NCI-H1092 treated with DMSO at 0.1 percent for 48 hours (cell line): ENCODE measurements around the gene KIRREL2.
"Not testable (repeated sequence)": the region's sequence is repeated elsewhere in the genome, so short reads cannot be mapped to it uniquely, and the experiment has no call there.

Experiments
- DNase-seq: peaks from one replicate; lab custom pipeline; 2025; lab: John Stamatoyannopoulos, UW

The KIRREL2 gene

DNA sequence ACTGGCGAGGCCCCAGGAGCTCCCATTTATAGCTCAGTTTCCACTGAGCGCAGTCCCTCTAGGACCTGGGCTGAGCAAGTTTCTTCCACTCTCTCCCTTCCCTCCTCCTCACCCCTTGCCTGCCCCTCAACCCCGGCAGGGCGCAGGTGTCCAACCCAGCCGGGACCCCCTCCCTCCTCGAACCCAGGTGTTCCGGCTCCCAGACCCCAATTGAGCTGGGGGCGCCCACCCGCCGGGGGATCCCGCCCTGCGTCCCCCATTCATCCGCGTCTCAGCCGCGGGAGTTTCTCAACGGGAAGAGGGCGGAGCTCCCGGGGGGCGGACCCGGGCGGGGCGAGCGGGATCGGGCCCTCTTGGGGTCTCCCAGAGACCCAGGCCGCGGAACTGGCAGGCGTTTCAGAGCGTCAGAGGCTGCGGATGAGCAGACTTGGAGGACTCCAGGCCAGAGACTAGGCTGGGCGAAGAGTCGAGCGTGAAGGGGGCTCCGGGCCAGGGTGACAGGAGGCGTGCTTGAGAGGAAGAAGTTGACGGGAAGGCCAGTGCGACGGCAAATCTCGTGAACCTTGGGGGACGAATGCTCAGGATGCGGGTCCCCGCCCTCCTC lies at the start of gene KIRREL2:
Gene KIRREL2, plus strand, starts transcription at position 366 of the 604 bp plus-strand sequence. Its CDS starts 209 bp downstream, at position 575.
- DNase-seq = no peak

DNA sequence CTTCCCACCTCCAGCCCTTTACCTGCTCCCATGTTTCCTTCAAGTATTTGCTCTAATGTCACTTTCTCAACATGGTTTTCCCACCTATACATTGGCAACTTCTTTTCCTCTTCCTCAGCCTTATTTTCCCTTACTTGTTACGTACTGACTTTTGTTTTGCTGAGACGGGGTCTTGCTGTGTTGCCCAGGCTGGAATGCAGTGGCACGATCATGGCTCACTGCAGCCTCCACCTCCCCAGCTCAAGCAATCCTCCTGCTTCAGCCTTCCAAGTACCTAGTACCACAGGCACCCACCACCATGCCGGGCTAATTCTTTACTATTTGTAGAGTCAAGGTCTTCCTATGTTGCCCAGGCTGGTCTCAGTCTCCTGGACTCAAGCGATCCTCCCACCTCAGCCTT lies 49.1 kb upstream of the KIRREL2 start:
- no peak for DNase-seq

DNA sequence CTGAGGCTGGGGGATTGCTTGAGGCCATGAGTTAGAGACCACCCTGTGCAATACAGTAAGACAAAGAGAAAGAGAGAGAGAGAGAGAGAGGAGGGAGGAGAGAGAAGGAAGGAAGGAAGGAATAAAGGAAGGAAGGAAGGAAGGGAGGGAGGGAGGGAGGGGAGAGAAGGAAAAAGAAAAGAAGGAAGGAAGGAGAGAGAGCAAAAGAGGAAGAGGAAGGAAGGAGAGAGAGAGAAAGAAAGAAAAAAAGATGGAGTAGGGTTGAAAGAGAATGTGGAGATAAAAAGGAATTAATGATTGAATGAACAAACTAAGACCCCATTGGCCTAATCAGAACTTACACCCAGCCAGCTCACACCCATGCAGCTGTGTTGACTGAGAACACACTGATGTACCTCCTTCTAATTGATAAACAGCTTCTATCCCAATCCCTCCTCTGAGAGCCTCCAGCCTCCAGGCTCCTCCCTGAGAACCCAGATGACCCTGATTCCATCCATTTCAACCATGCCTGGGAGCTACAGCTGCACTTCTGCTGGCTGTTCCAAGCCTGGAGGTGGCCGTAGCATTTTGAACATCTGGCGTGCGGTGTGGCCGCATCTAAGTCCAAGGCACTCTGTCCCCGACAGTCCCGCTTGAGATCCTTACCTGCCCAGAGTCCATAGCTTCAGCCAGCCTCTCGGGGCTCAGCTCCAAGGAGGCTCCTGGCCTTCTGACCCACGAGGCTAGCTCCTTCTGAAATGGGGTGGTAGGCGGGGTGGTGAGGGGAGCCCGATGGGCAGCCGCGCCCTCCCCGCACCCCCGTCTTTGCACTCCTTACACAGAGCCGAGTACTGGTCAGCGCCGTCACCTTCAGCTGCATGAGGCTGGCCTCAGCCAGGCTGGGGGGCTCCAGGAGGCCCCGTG lies 45.1 kb upstream of the KIRREL2 start:
- no peak for DNase-seq

DNA sequence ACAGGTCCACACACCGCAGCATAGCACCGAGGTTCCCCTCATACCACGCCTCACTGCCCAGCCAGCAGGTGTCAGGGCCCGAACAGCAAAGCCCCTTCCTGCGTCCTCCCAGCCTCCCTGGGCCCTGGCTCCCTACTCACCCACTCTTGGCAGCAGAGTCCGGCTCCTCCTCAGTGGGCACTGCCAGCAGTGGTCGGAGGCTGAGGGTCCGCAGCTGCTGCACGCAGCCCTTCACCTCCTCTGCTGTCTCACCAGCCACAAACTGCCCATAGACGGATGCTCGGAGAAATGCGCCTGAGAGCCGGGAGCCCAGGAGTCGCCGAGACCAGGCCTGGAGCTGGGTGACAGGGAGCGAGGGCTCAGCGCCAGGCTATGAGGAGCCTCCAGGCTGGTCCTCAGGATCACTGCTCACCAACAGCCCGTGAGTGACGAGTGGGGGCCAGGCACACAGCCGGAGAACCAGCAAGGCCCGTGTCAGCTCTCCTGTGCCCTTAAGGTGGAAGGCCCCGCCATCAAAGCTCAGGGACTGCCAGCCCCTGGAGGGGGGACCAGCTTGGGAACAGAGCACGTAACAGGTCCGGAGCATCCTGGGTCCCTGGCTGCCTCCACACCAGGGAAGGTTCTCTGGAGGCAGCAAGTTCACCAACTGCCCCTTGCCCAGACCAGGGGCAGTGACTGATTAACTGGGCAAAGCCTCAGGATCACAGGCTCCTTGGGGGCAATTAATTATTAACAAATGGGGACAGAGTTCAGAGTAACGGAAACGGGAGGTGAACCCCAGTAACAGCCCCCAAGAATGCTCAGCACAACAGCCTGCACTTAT lies 44.3 kb upstream of the KIRREL2 start, which contains the start of gene PRODH2:
Gene PRODH2, minus strand, starts transcription at position 626 of the 823 bp plus-strand sequence. Its CDS starts 40 bp downstream, at position 586.
- DNase-seq = no peak

DNA sequence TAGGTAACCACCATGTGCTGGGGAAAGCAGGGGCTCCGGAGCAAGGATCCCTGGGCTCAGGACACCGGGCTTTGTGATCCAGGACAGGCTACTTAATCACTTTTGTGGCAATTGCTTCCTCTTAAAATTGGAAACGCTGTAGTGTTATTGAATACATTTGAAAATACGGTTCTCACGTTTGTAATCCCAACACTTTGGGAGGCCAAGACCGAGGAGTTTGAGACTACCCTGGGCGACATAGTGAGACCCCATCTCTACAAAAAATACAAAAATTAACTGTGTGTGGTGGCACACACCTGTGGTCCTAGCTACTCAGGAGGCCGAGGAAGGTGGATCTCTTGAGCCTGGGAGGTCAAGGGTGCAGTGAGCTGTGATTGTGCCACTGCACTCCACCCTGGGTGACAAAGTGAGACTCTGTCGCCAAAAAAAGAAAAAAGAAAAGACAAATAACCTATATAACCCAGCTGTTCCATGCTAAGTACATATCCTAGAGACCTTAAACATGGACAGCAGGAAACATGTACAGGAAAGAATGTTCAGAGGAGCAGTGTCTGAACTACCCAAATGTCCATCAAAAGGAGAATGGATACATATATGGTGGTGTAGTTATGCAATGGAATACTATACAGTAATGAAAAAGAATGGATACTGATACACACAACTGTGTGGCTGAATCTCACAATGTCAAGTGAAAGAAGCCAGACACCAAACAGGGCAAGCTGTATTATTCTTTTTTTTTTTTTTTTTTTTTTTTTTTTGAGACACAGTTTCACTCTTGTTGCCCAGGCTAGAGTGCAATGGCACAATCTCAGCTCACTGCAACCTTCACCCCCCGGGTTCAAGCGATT lies 43.4 kb upstream of the KIRREL2 start:
- no peak for DNase-seq

DNA sequence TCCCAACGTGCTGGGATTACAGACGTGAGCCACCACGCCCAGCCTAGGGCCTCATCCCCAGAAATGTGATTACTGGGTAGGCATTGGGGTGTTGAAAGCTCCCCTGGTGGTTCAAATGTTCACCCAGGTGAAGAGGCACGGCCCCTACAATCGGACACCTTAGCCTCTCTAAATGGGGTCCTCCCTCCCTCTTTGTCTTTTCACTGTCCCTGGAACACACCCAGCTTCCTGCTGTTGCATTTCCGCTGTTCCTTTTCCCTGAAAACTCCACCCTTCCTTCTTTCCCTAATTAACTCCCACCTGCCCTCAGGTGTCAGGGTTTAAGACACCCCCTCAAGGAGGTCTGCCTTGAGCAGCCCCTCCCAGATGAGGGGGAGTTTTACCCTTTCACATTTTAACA lies 40.4 kb upstream of the KIRREL2 start:
- DNase-seq = no peak

DNA sequence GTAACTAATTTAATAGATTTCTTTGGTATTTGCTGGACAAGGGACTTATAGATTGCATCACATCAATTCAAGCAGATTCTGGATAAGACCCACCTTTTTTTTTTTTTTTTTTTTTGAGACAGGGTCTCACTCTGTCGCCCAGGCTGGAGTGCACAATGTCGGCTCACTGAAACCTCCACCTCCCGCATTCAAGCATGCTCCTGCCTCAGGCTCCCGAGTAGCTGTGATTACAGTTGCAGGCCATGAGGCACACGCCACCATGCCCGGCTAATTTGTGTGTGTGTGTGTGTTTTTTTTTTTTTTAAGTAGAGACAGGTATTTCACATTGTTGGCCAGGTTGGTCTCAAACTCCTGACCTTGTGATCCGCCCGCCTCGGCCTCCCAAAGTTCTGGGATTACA lies 39.9 kb upstream of the KIRREL2 start:
- DNase-seq = no peak

DNA sequence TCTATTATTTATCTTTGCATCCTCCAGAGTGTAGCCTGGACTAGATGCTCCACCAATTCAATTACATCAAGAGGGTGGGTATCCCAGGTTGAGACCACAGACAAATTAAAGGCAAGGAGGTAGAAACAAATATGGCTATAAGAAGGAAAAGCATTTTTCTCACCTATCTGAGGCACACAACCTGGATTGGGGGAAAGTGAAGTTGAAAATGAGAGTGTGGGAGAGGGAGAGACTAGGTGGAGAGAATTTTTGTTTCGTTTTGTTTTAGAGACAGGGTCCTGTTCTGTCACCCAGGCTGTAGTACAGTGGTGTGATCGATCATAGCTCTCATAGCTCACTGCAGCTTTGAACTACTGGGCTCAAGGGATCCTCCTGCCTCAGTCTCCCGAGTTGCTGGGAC lies 38.3 kb upstream of the KIRREL2 start:
- DNase-seq = no peak

DNA sequence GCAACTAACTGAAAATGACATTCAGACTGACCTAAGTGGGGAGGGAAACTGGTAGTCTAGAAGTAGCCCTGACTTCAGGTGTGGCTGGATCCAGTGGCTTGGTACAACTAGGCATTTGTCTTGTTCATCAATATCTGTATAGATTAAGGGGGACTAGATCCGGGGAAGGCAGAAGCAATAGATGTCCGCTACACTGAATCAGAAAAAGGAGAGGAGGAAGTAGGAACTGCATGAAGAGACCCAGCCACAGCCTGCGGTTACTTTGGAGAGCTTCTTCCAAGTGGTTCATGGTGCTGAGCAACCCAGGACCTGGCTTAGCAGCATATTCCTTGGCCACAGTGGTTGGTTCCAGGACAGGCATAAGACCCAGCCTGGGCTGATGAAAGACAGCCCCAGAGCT lies 34.1 kb upstream of the KIRREL2 start:
- no peak for DNase-seq

DNA sequence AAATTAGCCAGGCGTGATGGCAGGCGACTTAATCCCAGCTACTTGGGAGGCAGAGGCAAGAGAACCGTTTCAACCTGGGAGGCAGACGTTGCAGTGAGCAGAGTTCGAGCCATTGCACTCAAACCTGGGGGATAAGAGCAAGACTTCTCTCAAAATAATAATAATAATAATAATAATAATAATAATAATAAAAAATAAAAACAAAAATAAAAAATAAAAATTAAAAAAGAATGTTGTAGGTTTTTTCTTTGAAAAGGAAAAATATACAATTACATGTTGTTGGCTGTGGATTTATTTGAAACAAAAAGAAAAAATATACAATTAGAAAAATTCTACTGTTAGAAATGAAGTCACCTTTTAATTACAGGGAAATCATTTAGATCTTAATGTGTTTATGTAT lies 32.6 kb upstream of the KIRREL2 start:
- DNase-seq = no peak

DNA sequence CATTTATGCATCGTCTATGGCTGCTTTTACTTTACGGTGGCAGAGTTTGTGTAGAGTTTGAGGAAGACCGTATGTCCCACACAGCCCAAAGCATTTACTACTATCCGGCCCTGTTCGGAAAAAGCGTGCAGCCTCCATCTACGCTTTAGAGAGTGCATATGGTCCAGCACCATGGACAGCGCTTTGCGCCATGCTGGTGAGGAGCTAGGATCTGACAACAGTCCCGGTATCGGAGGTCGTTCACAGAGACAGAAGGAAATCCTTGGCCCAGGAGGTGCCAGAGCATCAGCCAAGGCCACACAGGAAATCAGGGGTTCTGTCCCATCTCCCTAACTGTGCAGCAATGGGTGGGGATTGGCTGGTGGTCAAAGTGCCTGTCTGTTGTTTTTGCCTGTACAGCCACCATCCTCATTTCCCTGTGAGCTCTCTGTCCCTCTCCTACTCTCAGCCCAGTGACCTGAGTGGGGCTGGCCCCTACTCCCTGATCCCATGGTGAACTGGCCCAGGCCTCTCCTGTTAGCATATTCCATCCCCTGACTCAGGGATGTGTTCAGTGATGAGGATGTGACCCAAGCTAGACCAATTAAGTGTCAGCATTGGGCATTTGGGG lies 27.9 kb upstream of the KIRREL2 start:
- DNase-seq = no peak

DNA sequence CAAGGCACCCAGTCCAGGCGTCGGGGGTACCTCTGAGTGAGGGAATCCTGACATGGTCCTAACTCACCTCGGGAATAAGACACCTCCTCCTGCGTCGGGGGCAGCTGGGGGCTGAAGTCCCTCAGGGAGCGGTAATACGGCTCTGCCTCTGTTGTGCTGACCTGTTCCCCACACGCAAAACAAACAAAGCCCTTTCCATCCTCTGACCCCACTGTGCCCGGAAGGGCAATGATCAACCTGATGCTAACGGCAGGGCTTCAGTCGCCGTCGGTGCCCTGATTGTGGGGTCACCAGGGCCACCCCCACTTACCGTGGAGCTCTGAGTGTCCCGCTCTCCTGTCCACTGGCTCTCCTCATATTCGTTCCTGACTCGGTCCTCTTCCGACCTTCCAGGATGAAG lies 25.7 kb upstream of the KIRREL2 start:
- DNase-seq = no peak

DNA sequence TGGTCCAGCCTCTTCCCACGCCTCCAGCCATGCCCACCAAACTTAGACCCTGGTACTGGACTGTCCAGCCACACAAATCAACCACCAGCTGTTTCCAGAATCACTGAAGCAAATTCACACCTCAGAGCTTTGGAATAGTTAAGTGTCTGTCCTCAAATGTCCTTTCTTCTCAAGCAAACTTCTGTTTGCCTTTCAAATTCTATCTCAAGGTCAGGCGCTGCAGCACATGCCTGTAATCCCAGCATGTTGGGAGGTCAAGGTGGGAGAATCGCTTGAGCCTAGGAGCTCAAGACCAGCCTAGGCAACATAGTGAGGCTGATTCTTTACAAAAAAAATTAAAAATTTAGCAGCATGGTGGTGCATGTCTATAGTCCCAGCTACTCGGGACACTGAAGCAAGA lies 24.7 kb upstream of the KIRREL2 start:
- no peak for DNase-seq

DNA sequence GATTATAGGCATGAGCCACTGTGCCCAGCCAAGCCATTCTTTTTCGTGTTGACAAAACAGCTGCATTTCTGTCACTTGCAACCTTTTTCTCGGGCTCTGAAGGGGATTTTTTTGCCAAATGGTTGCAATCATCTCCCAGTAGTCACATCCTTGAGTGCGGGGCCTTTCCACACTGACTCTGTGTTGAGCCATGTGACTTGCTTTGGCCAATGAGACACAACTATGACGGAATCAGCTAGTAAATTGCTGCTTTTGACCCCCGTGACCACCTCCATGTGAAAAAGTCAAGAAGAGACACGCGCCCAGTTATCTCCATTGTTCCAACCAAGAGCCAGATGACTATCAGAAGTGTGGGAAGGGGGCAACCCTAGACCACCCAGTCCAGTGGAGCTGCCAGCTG lies 22.7 kb upstream of the KIRREL2 start:
- no peak for DNase-seq

DNA sequence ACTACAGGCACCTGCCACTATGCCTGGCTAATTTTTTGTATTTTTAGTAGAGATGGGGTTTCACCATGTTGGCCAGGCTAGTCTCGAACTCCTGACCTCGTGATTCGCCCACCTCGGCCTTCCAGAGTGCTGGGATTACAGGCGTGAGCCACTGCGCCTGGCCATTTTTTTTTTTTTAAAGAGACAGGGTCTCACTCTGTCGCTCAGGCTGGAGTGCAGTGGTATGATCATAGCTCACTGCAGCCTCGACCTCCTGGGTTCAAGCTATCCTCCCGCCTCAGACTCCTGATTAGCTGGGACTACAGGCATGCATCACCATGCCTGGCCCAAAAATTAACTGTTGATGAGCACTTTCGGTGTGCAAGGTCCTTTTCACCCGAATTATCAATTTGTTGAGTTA lies 20.6 kb upstream of the KIRREL2 start:
- not testable (repeated sequence) for DNase-seq

DNA sequence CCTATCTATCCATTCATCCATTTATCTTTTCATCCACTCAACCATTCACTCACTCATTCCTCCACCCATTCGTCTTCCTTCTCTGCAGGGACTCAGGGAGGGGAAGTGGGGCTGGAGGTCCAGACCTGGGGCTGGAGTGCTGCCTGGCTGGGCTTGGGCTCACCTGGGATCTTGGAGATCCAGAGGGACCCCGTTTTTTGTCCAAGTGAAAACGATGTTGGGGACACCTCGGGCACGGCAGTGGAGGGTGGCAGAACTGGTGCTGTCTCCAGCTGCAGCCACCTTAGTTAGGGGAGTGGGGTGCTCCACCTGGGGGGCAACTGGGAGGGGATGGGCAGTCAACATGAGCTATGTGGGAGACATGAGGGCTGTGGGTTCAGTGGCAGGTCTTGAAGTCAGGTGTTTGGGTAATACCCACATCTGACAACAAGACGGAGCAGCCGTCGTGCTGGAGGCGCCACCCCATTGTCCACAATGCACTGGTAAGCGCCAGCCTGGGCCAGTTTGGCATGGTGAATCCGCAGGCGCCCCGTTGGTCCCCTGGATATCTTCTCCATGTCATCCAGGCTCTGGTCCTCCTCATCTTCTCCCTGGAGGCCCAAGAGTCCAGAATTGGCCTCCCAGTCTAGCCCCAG lies 14.6 kb upstream of the KIRREL2 start:
- no peak for DNase-seq

DNA sequence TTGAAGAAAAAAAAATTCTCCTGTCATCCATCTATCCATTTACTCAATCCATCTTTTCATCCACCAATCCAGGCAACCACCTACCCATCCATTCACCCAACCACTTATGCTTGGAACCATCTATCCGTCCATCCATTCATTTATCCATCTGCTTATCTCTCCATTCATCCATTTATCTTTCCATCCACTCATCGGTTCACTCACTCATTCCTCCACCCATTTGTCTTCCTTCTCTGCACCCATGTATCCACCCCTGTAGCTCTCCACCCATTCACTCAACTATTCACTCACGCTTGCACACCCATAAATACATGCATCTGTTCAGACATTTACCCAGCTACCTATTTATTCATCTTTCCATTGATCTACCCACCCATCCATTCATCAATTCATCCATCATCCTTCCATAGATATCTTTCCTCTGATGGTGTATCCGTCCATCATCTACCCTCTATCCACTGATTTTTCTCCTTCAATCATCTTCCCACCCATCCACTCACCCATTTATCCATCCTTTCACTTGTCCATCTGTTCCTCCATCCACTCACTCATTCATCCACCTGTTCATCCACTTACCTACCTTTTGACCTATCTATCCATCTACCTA lies 13.9 kb upstream of the KIRREL2 start:
- DNase-seq = no peak

DNA sequence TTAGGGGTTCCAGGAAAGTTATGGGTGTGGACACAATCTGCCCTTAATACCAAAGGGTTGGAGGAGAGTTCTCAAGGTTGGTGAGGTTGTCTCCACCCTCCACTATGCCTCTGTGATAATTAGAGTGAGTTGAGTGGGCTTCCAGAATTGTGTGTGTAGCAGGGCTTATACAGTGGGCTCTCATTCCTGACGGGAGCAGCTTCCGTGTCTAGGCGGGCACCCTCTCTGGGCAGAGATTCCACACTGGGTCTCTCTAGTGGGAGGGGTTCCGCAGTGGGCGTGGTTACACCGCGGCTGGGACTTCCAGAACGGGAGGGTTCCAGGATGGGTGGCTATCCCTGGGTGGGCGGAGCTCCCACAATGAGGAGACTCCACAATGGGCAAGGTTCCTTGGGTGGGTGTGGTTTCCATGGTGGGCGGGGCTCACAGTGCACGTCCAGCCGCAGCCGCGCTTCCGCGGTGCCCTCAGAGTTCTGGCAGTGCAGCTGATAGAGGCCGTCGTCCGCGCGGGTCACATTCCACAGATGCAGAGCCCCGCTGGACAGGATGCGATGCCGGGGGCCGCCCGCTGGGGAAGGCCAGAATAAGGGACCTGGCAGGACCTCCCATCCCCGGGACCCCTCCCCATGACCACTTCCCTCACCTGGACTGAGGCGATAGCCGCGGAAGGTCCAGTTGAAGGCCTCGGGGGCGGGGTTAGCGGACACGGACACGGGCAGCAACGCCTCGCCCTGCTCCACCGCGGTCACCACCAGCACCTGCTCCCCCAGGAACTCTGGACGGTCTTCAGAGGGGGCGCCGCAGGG lies 12.8 kb upstream of the KIRREL2 start:
- DNase-seq = no peak

DNA sequence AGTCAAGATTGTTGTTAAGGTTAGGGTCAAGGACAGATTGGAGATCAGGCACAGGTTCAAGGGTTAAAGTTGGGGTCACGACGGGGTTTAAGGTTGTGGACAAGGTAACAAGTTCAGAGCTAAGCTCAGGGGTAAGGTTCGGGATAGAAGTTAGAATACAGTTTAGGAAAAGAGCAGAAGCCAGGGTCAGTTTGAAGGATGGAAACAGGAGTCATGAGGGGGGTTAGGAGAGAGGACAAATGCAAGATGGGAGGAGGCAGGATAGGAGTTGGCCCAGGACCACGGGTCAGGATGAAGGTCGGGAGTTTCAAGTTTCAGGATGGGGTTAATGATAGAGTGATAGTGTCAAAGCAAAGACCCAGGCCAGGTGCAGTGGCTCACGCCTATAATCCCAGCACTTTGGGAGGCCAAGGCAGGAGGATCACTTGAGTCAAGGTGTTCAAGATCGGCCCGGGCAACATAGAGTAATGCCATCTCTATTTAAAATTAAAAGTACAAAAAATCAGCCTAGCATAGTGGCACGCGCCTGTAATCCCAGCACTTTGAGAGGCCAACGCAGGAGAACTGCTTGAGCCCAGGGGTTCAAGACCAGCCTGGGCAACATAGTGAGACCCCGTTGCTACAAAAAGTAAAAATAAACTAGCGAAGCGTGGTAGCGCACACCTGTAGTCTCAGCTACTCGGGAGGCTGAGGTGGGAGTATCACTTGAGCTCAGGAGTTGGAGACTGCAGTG lies 12.1 kb upstream of the KIRREL2 start:
- no peak for DNase-seq
